Right atrium auricular region (tissue), 2 donors: ENCODE data around the gene PRAC1. TPM values are rescaled to one million over a fixed set of nuclear protein-coding genes. Genes with fewer than 3 reads are reported as not detected.

Source experiments
- DNase-seq: peaks from one replicate; pipeline ENCODE4 v3.0.0-alpha.2; 2019; ENCODE audit warnings: low spot score
- H3K27ac ChIP-seq, 2 donors: fragments of 200-600 bp; sonication (generic); 1 replicate in 1 of 2; 2 replicates in 1 of 2; pipeline ENCODE4 v1.5.1; 2016 to 2019
- H3K27me3 ChIP-seq, 2 donors: fragments of 200-600 bp; sonication (generic); one replicate each; pipeline versions ENCODE4 v1.5.1 to v1.6.0; 2017 to 2019
- H3K36me3 ChIP-seq: fragments of 200-600 bp; sonication (generic); one replicate; pipeline ENCODE4 v1.5.1; 2016
- H3K4me1 ChIP-seq, 2 donors: fragments of 200-600 bp; sonication (generic); one replicate each; pipeline versions ENCODE4 v1.5.1 to v1.6.0; 2017 to 2019
- H3K4me3 ChIP-seq, 2 donors: fragments of 200-600 bp; sonication (generic); 1 replicate in 1 of 2; 2 replicates in 1 of 2; pipeline ENCODE4 v1.5.1; 2017 to 2019; ENCODE audit warnings: mild to moderate bottlenecking in 1 of 2, moderate library complexity in 1 of 2
- H3K9me3 ChIP-seq, 2 donors: fragments of 200-600 bp; sonication (generic); one replicate each; pipeline ENCODE4 v1.5.1; 2019
- CTCF ChIP-seq, 2 donors: fragments of 200-600 bp; sonication (generic); IDR thresholded peaks; one replicate each; pipeline ENCODE4 v1.5.1; 2019; ENCODE audit warnings: antibody characterized with exemption in 2 of 2
- total RNA-seq, 2 donors: library from RNA; depleted of rRNA; stranded (reverse); fragments of >200 nt; gene quantifications; one replicate each; pipeline ENCODE4 v1.1.0, GENCODE V29; 2016

The PRAC1 gene
- total RNA-seq, 2 donors from 2014 or later = not detected

- Histone ChIP-seq H3K4me3 (no peak overlapping the region), H3K27me3 (peaks cover 61 to 91% of the 10 kb centered on the region in 2 donors), H3K36me3 (no peaks in the 10 kb centered on the region), H3K27ac (no peak overlapping the region), H3K9me3 (no peaks in the 10 kb centered on the region), H3K4me1 (peaks cover 0 to 40% of the 10 kb centered on the region in 2 donors)
- no peak for TF ChIP-seq CTCF (IDR thresholded peaks at IDR 0.05)
- no peak for DNase-seq
These were observed 4.0 kb upstream of the PRAC1 start for GRCh38 chr17:48726114-48726915.

- Histone ChIP-seq H3K4me1 (peaks cover 0 to 40% of the 10 kb centered on the region in 2 donors), H3K4me3 (no peak overlapping the region), H3K9me3 (no peaks in the 10 kb centered on the region), H3K36me3 (no peaks in the 10 kb centered on the region), H3K27ac (no peak overlapping the region), H3K27me3 (peaks cover 69 to 93% of the 10 kb centered on the region in 2 donors)
- no peak for TF ChIP-seq CTCF (IDR thresholded peaks at IDR 0.05)
- DNase-seq = no peak
These were observed 3.2 kb upstream of the PRAC1 start for GRCh38 chr17:48725288-48726064.

GRCh38 chr17:48725004-48725287 lies 2.6 kb upstream of the PRAC1 start:
- H3K4me1 ChIP-seq = peaks cover 0 to 40% of the 10 kb centered on the region in 2 donors
- peaks cover 71 to 93% of the 10 kb centered on the region in 2 donors for H3K27me3 ChIP-seq

GRCh38 chr17:48724251-48725003 lies 2.1 kb upstream of the PRAC1 start:
- peak; percentile 88 for DNase-seq
- Histone ChIP-seq H3K4me1 (peaks cover 0 to 42% of the 10 kb centered on the region in 2 donors), H3K4me3 (no peak overlapping the region), H3K27me3 (peaks cover 74 to 93% of the 10 kb centered on the region in 2 donors), H3K9me3 (no peaks in the 10 kb centered on the region), H3K36me3 (no peaks in the 10 kb centered on the region), H3K27ac (no peak overlapping the region)
- TF ChIP-seq CTCF (IDR thresholded peaks at IDR 0.05) = peak; percentile 47 to 79

More at GRCh38 chr17:48725004-48725287, 2.6 kb upstream of the PRAC1 start:
- no peak for DNase-seq
- H3K4me3 ChIP-seq = no peak overlapping the region
- no peaks in the 10 kb centered on the region for H3K9me3 ChIP-seq
- no peak overlapping the region for H3K27ac ChIP-seq
- TF ChIP-seq CTCF (IDR thresholded peaks at IDR 0.05) = no peak
- H3K36me3 ChIP-seq = no peaks in the 10 kb centered on the region

- no peaks in the 10 kb centered on the region for H3K36me3 ChIP-seq
- DNase-seq = no peak
- H3K4me1 ChIP-seq = peaks cover 0 to 42% of the 10 kb centered on the region in 2 donors
- peaks cover 77 to 94% of the 10 kb centered on the region in 2 donors for H3K27me3 ChIP-seq
- H3K4me3 ChIP-seq = no peak overlapping the region
- H3K27ac ChIP-seq = no peak overlapping the region
- TF ChIP-seq CTCF (IDR thresholded peaks at IDR 0.05) = no peak
- H3K9me3 ChIP-seq = no peaks in the 10 kb centered on the region
These were observed 1.3 kb upstream of the PRAC1 start for GRCh38 chr17:48723423-48724250.
